Measurements from ENCODE around the gene GALNT14. TPM values are rescaled to one million over a fixed set of nuclear protein-coding genes. Genes with fewer than 3 reads are reported as not detected.

The GALNT14 gene
- total and polyA plus RNA-seq, 9 of the 15 experiments (the other 6 are each of a cell fraction or from before 2014, with no cell fraction given): 0.11 TPM; not detected in 8

DNA sequence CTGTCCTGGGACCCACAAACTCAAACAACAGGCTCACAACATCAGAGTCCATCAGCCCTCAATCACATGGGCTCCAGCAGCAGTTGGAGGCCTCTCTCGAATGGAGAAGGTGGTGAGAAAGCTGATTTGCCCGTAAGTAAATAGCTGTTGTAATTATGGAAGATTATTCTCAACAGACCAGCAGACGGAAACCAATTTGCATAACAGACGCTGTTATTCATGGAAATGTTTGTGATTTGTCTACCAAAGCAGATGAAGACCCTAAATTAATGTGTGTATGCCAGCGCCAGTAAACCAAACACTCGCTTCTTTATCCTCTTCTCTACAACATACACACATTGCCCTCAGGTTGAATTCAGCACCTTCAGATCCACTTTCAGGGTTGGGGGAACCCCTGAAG lies 23.4 kb upstream of the GALNT14 start:
- in situ Hi-C loops (cut with MboI) (loop anchor here (10.0 to 25.0 kb wide), 2 partner anchors 447 to 999 kb away; no protein-coding TSS in a partner anchor), intact Hi-C loops (cut with micrococcal nuclease) (no loop called here)
- POLR2A ChIA-PET: interaction anchor here (0.7 to 1.5 kb wide), 3 partner anchors 8 to 961 kb away, joined by 3 read pairs; no protein-coding TSS in a partner anchor
- ATAC-seq (no peak), DNase-seq (ENCODE audit: extremely low read depth in 1 of 4, low spot score in 3 of 4) (no peak), FAIRE-seq (no peak)
- Histone ChIP-seq H2AFZ (ENCODE audit: low read depth, low read length) (no peak overlapping the region), H3K27ac (ENCODE audit: extremely low read depth, low read depth, low read length) (no peak overlapping the region), H3K9me1 (ENCODE audit: control insufficient read depth, insufficient read depth, low read length) (no peaks in the 10 kb centered on the region), H3K27me3 (ENCODE audit: control insufficient read depth in 2 of 2, insufficient read depth in 2 of 2, low read length in 2 of 2) (no peaks in the 10 kb centered on the region), H3K4me1 (replicated peaks in 1 of 2; ENCODE audit: control insufficient read depth in 2 of 2, insufficient read depth in 2 of 2, low read length in 2 of 2) (no peaks in the 10 kb centered on the region), H3K36me3 (ENCODE audit: control insufficient read depth, insufficient read depth, low read length) (no peaks in the 10 kb centered on the region), H3K4me2 (ENCODE audit: insufficient read depth, low read length) (no peak overlapping the region), H3K79me2 (ENCODE audit: control insufficient read depth, insufficient read depth, low read length) (no peaks in the 10 kb centered on the region), H3K9me3 (replicated peaks; ENCODE audit: control insufficient read depth, insufficient read depth, low read depth, low read length) (no peaks in the 10 kb centered on the region), H3K9ac (ENCODE audit: insufficient read depth in 1 of 2, low read depth in 2 of 2, low read length in 2 of 2) (no peak overlapping the region), H4K20me1 (replicated peaks; ENCODE audit: control insufficient read depth, insufficient read depth, low read length) (no peaks in the 10 kb centered on the region), H3K4me3 (no peak overlapping the region)
- 0% methylated on average over 6 of the region's 6 CpGs for WGBS (ENCODE audit: insufficient coverage, low coverage, missing lambda C conversion rate)
- no TSS peak for BruUV-seq (replicated peaks)
- CTCF ChIA-PET (ENCODE audit: low intra/inter-chr PET ratio): no interaction called here
- TF ChIP-seq EZH2 (IDR thresholded peaks at IDR 0.05; ENCODE audit: borderline replicate concordance, low read depth, low read length) (no peak), ESRRA (IDR thresholded peaks at IDR 0.05; ENCODE audit: borderline replicate concordance, low read depth) (no peak), ZNF584 (CRISPR knock-in tag; IDR thresholded peaks at IDR 0.05; ENCODE audit: low read depth) (no peak), ZNF347 (CRISPR knock-in tag; IDR thresholded peaks at IDR 0.05; ENCODE audit: low read depth) (no peak), CCNT2 (IDR thresholded peaks at IDR 0.05; ENCODE audit: borderline replicate concordance, extremely low read depth, insufficient read length, low read depth, low read length) (no peak), ZC3H11A (IDR thresholded peaks at IDR 0.05; ENCODE audit: low read depth, low read length) (no peak), STAG1 (CRISPR knock-in tag; IDR thresholded peaks at IDR 0.05; ENCODE audit: borderline replicate concordance) (no peak), POLR3G (IDR thresholded peaks at IDR 0.05; ENCODE audit: extremely low read depth, insufficient read length, insufficient replicate concordance) (no peak), TAF7 (tag; IDR thresholded peaks at IDR 0.05) (no peak), TCF7 (IDR thresholded peaks at IDR 0.05; ENCODE audit: borderline replicate concordance) (no peak), SRSF9 (IDR thresholded peaks at IDR 0.05; ENCODE audit: borderline replicate concordance, low read depth, low read length) (no peak)
- TF ChIP-seq, protein P1, sequence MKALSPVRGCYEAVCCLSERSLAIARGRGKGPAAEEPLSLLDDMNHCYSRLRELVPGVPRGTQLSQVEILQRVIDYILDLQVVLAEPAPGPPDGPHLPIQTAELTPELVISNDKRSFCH (CRISPR knock-in tag; IDR thresholded peaks at IDR 0.05): no peak
- TF ChIP-seq, protein P1 (tag; IDR thresholded peaks at IDR 0.05): no peak
- TF ChIP-seq, protein P2, sequence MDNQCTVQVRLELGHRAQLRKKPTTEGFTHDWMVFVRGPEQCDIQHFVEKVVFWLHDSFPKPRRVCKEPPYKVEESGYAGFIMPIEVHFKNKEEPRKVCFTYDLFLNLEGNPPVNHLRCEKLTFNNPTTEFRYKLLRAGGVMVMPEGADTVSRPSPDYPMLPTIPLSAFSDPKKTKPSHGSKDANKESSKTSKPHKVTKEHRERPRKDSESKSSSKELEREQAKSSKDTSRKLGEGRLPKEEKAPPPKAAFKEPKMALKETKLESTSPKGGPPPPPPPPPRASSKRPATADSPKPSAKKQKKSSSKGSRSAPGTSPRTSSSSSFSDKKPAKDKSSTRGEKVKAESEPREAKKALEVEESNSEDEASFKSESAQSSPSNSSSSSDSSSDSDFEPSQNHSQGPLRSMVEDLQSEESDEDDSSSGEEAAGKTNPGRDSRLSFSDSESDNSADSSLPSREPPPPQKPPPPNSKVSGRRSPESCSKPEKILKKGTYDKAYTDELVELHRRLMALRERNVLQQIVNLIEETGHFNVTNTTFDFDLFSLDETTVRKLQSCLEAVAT (IDR thresholded peaks at IDR 0.05): no peak
- TF ChIP-seq, protein P3, sequence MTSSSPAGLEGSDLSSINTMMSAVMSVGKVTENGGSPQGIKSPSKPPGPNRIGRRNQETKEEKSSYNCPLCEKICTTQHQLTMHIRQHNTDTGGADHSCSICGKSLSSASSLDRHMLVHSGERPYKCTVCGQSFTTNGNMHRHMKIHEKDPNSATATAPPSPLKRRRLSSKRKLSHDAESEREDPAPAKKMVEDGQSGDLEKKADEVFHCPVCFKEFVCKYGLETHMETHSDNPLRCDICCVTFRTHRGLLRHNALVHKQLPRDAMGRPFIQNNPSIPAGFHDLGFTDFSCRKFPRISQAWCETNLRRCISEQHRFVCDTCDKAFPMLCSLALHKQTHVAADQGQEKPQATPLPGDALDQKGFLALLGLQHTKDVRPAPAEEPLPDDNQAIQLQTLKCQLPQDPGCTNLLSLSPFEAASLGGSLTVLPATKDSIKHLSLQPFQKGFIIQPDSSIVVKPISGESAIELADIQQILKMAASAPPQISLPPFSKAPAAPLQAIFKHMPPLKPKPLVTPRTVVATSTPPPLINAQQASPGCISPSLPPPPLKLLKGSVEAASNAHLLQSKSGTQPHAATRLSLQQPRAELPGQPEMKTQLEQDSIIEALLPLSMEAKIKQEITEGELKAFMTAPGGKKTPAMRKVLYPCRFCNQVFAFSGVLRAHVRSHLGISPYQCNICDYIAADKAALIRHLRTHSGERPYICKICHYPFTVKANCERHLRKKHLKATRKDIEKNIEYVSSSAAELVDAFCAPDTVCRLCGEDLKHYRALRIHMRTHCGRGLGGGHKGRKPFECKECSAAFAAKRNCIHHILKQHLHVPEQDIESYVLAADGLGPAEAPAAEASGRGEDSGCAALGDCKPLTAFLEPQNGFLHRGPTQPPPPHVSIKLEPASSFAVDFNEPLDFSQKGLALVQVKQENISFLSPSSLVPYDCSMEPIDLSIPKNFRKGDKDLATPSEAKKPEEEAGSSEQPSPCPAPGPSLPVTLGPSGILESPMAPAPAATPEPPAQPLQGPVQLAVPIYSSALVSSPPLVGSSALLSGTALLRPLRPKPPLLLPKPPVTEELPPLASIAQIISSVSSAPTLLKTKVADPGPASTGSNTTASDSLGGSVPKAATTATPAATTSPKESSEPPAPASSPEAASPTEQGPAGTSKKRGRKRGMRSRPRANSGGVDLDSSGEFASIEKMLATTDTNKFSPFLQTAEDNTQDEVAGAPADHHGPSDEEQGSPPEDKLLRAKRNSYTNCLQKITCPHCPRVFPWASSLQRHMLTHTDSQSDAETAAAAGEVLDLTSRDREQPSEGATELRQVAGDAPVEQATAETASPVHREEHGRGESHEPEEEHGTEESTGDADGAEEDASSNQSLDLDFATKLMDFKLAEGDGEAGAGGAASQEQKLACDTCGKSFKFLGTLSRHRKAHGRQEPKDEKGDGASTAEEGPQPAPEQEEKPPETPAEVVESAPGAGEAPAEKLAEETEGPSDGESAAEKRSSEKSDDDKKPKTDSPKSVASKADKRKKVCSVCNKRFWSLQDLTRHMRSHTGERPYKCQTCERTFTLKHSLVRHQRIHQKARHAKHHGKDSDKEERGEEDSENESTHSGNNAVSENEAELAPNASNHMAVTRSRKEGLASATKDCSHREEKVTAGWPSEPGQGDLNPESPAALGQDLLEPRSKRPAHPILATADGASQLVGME (CRISPR knock-in tag; IDR thresholded peaks at IDR 0.05): no peak
